ENCODE data around the gene DNAI4.
"Not testable (repeated sequence)": the region's sequence is repeated elsewhere in the genome, so short reads cannot be mapped to it uniquely, and the experiment has no call there.

Gene DNAI4

GRCh38 chr1:66927528-66927927 lies 2.9 kb upstream of the DNAI4 start:
- DNase-seq: no peak

DNA sequence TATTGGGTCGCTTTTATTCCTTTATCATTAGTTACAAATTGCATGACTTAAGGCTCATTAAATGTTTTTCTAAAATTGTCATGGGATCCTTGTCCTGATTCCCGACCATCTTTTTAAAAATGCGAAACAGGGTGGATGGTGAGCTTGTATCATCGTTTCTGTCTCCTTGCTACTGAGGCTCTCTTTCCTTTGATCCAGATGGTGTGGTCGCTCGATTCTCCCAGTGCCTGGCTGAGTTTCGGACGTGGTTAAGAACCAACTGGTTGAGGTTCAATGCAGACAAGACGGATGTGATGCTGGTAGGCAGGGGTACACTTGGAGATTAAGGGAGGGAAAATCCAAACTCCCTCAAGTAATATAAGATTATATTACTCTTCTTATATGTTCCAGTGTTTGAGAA lies 1.3 kb upstream of the DNAI4 start:
- DNase-seq: no peak

DNA sequence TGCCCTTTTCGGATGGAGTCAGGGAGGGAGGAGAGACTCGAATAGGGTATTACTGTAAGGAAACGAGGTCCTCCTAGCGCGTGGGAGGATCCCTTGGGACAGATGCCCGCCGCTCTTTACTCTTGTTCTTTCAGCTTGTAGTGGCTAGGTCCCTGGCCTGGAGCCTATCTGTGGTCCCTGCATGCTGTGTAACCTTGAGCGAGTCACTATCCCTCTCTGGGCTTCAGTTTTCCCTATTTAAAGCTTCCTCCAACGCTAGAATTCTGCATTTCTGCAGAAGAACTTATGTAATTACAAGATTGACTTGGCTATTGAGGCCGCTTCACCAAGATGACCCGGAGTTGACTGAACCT lies 878 bp upstream of the DNAI4 start:
- DNase-seq: no peak

DNA sequence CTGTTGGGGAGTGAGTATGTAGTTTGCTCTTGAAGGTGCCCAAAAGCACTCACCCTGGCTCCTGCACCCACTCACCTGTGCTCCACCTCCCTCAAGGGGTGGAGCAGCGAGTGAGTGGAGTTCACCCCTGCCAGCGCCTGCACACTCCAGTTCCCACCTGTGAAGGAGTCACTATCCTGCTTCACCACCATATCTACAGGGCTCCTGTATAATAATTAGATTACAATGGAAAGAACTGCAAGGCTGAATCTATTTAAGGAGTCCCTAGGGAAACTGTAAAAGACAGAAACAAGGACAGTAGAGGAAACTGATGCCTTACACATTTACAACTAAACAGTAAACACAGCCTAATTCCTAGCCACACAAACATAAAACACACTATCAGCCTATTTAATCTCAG lies 4.1 kb downstream of the DNAI4 start:
- DNase-seq: no peak

GRCh38 chr1:66919828-66920227 lies 4.8 kb downstream of the DNAI4 start:
- no peak for DNase-seq

- DNase-seq: no peak
Measured at GRCh38 chr1:66919063-66919462, 5.6 kb downstream of the DNAI4 start.

- no peak for DNase-seq
Measured at GRCh38 chr1:66917476-66917875, 7.2 kb downstream of the DNAI4 start.

DNA sequence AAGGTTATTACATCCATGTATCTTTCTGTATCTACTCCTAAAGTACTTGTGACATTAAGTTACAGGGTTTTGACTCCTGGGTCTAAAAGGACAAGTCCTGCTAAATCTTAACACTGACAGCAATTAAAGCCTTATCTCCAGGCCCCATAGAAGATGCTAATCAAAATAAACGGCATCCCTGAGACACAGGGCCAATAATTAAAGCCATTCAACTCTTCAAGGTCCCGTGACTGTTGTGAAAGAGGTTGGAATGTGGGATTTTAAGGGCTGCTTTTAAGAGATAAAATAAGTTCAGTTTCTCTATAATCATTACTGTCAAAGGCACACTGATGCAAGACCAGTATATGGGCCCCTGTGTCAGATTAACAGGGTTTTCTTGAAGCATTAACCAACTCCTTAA lies 8.3 kb downstream of the DNAI4 start:
- DNase-seq: no peak

- not testable (repeated sequence) for DNase-seq
Measured at GRCh38 chr1:66915203-66915602, 9.5 kb downstream of the DNAI4 start.

DNA sequence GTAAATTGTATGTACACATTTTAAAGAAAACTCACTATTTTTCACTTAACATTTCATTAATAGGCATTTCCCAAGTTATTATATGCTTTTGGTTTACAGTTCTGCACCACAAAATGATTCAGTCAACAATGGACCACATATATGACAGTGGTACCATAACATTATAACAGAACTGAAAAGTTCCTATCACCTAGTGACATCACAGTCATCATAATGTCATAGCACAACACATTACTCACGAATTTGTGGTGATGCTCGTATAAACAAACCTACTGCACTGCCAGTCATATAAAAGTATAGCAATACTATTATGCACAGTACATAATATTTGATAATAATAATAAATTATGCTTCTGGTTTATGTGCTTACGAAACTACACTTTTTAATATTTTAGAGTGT lies 30.9 kb downstream of the DNAI4 start:
- DNase-seq: no peak

GRCh38 chr1:66890621-66891020 lies 34.0 kb downstream of the DNAI4 start:
- DNase-seq: no peak

DNA sequence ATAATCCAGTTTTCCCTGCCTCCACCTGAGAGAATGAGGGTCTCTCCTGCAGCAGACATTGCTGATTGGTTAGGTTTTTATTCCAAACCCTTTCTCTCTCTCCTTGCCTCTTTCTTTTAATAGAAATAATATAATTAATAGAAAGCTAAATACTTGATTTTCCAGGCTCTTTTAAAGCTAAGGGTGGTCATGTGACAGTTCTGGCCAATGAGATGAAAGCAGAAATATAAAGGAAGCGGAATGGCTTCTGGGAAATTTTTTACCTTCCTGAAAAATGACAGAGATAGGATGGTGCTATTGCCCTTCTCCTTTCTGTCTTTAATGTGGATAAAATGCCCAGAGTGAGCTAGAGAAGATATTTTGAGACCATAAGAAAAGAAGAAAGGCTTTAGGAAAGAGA lies 35.6 kb downstream of the DNAI4 start:
- no peak for DNase-seq

- no peak for DNase-seq
Measured at GRCh38 chr1:66876664-66877063, 48.0 kb downstream of the DNAI4 start.

- DNase-seq: no peak
Measured at GRCh38 chr1:66873111-66873510, 51.5 kb downstream of the DNAI4 start.

DNA sequence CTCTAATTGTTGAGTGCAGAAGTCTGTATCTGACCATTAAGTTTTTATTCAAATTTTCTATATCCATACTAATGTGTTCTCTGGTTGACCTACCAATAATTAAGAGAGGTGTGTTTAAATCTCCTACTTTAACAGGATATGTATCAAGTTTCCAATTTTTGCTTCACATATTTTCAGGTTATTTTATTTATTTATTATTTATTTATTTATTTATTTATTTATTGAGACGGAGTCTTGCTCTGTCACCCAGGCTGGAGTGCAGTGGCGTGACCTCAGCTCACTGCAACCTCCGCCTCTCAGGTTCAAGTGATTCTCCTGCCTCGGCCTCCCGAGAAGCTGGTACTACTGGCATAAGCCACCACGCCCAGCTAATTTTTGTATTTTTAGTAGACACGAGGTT lies 52.6 kb downstream of the DNAI4 start:
- DNase-seq: not testable (repeated sequence)

GRCh38 chr1:66867501-66867900 lies 57.2 kb downstream of the DNAI4 start:
- DNase-seq: no peak

GRCh38 chr1:66860529-66860928 lies 64.1 kb downstream of the DNAI4 start:
- no peak for DNase-seq

GRCh38 chr1:66853379-66853778 lies 71.3 kb downstream of the DNAI4 start:
- DNase-seq: no peak

- no peak for DNase-seq
Measured at GRCh38 chr1:66852870-66853269, 71.8 kb downstream of the DNAI4 start.

DNA sequence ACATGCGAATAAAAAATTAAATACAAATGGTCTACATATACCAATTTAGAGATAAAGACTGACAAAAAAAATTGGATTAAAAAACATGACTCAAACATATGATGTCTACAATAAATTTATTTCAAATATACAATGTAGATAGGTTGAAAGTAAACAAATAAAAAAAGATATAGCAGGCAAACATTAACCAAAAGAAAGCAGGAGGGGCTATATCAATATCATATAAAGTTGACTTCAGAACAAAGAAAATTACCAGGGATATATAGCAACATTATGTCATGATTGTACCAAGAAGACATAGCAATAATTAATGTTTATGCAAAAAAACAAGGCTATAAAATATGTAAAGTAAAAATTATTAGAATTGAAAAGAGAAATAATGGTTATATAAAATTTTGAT lies 73.7 kb downstream of the DNAI4 start:
- no peak for DNase-seq

GRCh38 chr1:66848193-66848592 lies 76.5 kb downstream of the DNAI4 start:
- no peak for DNase-seq

GRCh38 chr1:66840929-66841328 lies 83.7 kb downstream of the DNAI4 start:
- no peak for DNase-seq

DNA sequence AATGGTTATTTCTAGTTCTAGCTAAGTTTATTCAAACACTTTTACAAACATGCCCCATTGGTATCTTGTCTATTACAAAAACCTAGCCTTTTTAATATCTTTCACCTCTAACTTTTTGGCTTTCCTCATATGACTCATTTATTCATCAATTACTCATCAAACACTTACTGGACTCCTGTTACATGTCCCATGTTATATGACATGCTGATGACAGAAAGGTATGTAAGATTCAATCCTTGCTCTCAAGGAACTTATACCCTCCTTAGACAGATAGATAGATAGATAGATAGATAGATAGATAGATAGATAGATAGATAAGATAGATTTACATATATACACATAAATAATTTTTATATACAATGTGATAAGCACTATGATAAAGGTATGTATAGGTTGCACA lies 89.7 kb downstream of the DNAI4 start:
- no peak for DNase-seq

DNA sequence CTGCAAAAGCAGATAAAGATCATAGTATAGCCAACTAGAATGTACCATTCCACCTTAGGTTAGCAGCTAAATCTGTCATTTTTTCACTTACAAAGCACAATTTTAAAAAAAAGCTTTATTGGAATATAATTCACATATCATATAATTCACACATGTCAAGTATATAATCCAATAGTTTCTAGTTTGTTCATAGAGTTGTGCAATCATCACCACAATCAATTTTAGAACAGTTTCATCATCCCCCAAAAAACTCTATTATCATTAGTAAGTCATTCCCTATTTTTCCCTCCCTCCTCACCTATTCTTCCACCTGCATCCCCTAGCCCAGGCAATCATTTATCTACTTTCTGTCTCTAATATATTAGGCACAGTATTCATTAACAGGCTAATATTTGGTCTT lies 91.5 kb downstream of the DNAI4 start:
- DNase-seq: no peak

DNA sequence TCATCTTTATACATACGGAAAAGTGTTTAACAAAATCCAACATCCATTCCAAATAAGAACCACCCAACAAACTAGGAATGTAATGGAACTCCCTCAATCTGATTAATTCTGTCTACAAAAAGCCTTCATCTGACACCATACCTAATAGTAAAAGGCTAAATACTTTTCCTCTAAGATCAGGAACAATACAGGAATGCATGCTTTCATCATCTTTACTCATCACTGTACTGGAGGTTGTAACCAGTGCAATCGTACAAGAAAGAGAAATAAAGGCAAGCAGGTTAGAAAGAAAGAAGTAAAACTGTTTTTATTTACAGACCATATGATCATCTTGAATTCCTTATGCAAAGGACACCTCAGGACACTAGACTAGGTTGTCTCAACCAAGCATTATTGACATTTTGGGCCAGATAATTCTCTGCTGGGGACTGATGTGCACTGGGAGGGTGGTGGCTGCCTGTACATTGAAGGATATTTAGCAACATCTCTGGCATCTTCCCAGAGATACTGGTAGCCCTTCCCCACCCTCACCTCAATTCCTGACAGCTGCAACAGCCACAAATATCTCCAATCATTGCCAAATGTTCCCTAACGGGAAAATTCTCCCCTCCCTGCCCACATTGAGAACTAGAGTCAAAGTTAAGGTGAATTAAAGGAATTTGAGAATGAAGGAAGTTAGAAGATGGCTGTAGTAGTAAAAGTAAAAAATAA lies 93.0 kb downstream of the DNAI4 start:
- no peak for DNase-seq

- no peak for DNase-seq
Measured at GRCh38 chr1:66824771-66825170, 99.9 kb downstream of the DNAI4 start.

Measured in activated naive CD4-positive, alpha-beta T cell (primary cell).